ENCODE data around the gene RAG2.

The RAG2 gene
- long read RNA-seq, donor 1, partial matches to known transcripts = 107 of 152 reads
- long read RNA-seq, donor 1, other reads (novel, unspliced or antisense) = 45 of 152 reads
- long read RNA-seq, donor 2 = 0 reads
- long read RNA-seq, donor 3 = 0 reads
- long read RNA-seq, donor 4, partial matches to known transcripts = 34 of 79 reads
- long read RNA-seq, donor 4, other reads (novel, unspliced or antisense) = 45 of 79 reads
- long read RNA-seq, donor 5 = 0 reads
- long read RNA-seq, donor 6 = 0 reads
- long read RNA-seq, donor 7, partial matches to known transcripts = 0 of 1 reads
- long read RNA-seq, donor 7, other reads (novel, unspliced or antisense) = 0 of 1 reads
- long read RNA-seq, donor 8, partial matches to known transcripts = 33 of 76 reads
- long read RNA-seq, donor 8, other reads (novel, unspliced or antisense) = 43 of 76 reads

- no peak for DNase-seq
These were observed at the start of gene RAG2 for GRCh38 chr11:36598051-36598450. Gene RAG2 (minus strand): TSS chr11:36598236. CDS start chr11:36594168, 4,068 bp downstream.

DNA sequence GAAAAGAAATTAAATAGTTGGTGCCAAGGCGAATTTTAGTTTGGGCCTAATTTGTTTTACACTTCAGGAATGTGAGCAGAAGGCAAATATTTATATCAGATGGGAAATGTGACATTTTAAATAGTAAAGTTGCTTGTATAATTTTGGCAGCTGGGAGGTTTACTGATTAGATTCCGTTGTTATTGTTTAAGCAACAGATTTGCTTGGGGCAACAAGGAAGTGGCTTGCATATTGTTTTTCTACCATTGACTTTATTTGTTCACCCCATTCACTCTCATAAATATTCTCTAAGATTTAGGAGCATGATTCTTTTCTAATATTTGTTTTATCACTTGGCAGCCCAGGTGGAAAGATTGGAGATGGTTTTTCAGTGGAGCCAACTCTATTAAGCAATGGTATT lies 40.5 kb upstream of the RAG2 start:
- no peak for DNase-seq

GRCh38 chr11:36635066-36635862 lies 37.2 kb upstream of the RAG2 start:
- DNase-seq = no peak

DNA sequence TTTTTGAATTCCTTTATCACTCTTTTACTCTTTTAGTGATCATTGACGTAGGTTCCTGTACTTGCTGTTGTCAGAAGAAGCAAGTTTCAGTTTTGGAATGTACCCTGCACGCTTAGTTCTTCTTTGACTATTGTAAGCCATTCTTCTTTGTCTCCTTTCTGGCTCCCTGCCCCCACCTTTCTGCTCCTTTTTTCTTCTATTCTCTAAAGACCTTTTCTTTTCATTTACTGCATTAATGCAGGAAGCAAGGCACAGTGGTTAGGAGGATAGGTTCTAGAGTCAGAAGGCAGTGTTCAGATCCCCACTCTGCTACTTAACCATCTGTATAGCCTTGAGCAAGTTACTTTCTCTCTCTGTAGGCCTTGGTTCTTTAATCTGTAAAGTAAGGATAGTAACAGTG lies 33.7 kb upstream of the RAG2 start:
- no peak for DNase-seq

GRCh38 chr11:36628765-36629244 lies 30.8 kb upstream of the RAG2 start:
- no peak for DNase-seq

GRCh38 chr11:36628141-36628540 lies 30.1 kb upstream of the RAG2 start:
- no peak for DNase-seq

- DNase-seq = no peak
These were observed 29.4 kb upstream of the RAG2 start for GRCh38 chr11:36627471-36627870.

DNA sequence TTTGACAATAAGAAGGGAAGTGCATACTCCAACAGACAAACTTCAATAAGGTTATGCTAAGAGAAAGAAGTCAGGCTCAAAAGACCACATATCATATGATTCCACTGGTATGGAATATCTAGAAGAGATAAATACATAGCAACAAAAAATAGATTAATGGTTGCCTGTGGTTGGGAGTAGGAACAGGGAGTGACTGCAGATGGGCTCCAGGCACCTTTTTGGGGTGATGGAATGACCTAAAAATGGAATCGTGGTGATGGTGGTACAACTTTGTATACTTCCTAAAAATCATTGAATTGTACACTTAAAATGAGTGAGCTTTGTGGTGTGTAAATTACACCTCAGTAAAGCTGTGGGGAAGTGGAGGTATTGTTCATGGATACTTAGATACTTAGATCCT lies 29.0 kb upstream of the RAG2 start:
- no peak for DNase-seq

GRCh38 chr11:36623494-36623893 lies 25.5 kb upstream of the RAG2 start:
- DNase-seq = no peak

DNA sequence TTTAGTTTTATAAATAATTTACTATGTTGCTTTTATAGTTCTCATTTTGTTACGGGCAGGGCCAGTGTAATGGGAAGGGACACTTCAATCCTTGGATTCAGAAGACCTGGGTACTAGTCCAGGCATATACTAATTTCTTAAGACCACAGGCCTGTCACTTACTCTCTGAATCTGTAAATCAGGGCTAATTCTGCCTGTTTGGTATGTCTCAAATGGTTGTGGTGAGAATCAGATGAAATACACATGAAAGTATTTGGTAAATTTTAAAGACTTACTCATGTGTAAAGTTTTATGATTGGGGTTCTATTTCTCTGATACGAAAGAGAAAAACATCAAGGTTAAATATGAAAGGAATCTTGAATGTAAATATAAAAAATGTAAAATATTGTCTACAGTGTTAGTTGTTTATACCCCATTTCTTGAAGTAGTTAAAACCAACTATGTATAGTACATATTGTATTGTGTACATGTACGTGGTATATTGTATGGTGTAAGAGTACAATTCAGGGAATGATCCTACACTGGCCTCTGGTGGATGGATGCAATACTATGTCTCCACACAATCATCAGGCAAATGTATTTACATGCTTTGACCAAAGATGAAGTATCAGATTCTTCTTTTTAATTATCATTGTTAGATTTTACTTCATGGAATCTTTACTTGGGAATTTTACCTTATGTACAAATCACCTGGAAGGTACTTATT lies 24.5 kb upstream of the RAG2 start:
- no peak for DNase-seq

DNA sequence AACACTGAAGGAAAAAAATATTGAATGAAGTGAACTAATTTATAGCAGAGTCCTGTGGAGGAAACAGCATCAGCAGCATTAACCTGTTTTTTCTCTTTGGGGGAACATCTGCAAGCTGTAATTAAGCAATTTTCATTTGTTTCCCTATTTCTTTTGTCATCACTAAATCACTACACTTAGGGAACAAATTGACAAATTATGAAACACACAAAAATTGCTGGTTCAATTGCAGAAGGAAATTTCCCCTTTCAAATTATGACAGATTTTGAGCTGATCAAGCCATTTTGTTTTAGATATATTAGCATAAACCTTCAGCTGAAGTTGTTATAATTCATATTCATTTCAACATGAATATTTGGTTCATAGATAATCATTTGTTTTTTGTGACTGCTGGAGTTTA lies 22.2 kb upstream of the RAG2 start:
- no peak for DNase-seq

- peak; percentile 37 for DNase-seq
These were observed 21.5 kb upstream of the RAG2 start for GRCh38 chr11:36619502-36619901.

GRCh38 chr11:36618363-36619047 lies 20.5 kb upstream of the RAG2 start:
- DNase-seq = no peak

- DNase-seq = no peak
These were observed 19.7 kb upstream of the RAG2 start for GRCh38 chr11:36617543-36618362.

GRCh38 chr11:36615826-36616225 lies 17.8 kb upstream of the RAG2 start:
- DNase-seq = no peak

DNA sequence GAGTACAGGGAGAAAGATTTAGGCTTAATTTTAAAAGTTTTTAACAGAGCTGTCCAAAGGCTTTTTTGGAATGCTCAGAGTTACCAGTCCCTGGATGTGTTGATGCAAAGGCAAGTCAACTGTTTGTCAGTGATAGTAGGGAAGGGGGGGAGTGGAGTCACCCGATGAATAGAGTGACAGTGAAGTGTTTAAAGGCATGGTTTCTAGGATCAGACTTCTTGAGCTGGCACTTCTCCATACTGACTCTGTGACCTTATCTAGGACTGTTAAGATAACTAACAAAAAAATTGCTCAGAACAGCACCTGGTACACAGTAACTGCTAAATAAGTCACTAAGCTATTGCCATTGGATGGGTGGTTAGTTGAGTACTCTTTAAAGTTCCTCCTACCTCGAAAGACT lies 11.3 kb upstream of the RAG2 start:
- no peak for DNase-seq

- no peak for DNase-seq
These were observed 10.6 kb upstream of the RAG2 start for GRCh38 chr11:36608491-36609199.

- DNase-seq = no peak
These were observed 7.5 kb upstream of the RAG2 start for GRCh38 chr11:36605221-36606216.

DNA sequence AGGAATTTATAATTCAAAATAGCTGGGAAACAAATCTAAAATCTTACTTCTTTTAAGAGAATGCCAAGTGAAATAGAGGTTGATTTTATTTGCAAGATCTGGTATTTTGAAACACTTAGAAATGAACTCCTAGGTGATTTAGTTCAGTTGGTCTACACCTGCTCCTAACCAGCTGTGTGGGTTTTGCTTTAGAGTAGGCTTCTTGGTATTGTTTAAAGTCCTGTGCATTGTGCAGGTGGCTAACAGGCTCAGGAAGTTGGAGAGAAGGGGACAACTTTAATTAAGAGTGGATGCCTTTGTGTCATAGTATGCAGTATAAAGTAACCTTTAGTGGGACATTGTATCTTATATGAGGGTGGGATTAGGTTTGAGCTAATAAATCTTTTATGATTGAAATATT lies 4.1 kb upstream of the RAG2 start:
- no peak for DNase-seq

Measured in right kidney (tissue), 9 donors.